Stimulated activated CD4-positive, alpha-beta T cell treated with anti-CD3 and anti-CD28 coated beads, Interleukin-4, amount 100 ng/mL, for 1 hour (primary cell): Measurements from ENCODE around the gene ALDH8A1.
A peak's percentile ranks its signal among the peaks of the same experiment; 100 is the strongest.
"Not testable (repeated sequence)": the region's sequence is repeated elsewhere in the genome, so short reads cannot be mapped to it uniquely, and the experiment has no call there.

ENCODE experiments used
- DNase-seq: peaks from one replicate; pipeline ENCODE4 v3.0.0-alpha.2; 2020

The ALDH8A1 gene

GRCh38 chr6:134909701-134910592, 40.0 kb downstream of the ALDH8A1 start:
- DNase-seq: no peak

DNA sequence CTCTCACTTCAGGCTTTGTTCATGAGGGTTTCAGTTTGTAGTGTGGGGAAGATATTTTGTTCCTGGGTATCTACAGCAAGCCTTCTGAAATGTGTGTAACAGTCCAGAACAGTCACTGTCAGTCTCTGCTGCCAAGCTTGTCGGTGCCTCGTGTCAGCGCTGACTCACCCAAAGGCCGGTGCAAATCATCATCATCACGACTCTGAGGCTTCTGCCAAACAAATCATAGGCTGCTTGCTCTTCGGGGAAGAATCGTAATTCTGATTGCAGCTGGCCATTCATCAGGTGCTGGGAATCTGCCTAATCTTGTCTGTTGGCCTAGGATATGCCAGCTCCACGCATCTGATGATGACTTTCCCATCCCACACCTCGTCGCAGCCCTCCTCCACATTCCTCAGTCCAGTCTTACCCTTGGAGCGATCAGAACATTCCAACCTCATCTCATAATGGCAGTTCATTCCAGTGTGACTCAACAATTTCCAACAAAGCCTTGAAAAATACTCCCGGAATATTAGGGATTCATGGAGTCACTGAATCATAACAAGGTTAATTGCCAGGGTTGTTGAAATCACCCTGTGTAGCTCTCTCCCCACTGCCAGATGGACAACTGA, 40.9 kb downstream of the ALDH8A1 start:
- no peak for DNase-seq

- DNase-seq: not testable (repeated sequence)
These were observed 45.2 kb downstream of the ALDH8A1 start for GRCh38 chr6:134904731-134905130.

DNA sequence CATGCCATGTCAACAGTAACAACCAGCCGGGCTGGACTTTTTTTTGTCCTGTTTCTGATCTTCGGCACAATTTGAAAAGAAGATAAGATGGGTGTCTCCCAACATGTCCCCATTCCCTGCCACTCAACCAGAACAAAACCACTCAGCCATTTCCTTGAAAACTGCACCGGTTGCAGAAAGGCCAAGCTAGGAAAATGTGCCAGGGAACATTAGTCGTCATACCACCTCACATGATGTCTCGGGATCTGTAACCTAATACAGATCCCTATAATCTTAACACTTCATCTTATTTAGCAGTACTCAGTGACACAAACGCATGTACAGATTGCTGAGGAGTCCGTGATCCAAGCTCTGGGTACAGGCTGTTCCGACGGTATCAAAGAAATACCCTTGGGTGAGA, 46.5 kb downstream of the ALDH8A1 start:
- DNase-seq: no peak

DNA sequence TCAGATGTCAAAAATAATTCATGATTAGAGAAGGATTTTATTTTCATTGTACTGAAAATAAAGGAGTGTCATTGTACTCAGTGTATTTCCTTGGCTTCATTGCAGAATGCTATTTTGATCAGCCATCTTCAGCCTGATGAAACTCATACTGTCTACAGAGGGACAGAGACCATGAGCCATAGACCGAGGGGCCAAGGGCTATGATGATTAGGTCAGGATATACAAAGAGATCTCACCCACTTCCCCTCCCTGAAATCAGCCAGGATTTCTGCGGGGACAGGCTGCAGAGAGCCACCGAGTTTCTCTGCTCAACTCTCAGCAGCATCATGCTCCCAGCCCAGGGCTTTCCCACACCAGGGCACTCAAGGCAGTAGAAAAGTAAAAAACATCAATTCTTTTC, 47.0 kb downstream of the ALDH8A1 start:
- no peak for DNase-seq

- no peak for DNase-seq
These were observed 47.6 kb downstream of the ALDH8A1 start for GRCh38 chr6:134902074-134902861.

- DNase-seq: no peak
These were observed 51.3 kb downstream of the ALDH8A1 start for GRCh38 chr6:134898575-134898974.

DNA sequence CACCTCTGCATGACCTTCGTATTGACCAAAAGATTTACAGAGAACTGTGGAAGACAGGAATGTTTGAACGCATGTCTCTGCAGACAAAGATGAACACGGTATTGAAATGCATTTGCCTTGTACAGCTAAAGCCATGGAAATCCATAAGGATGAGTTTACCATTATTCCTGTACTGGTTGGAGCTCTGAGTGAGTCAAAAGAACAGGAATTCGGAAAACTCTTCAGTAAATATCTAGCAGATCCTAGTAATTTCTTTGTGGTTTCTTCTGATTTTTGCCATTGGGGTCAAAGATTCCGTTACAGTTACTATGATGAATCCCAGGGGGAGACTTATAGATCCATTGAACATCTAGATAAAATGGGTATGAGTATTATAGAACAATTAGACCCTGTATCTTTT, 51.7 kb downstream of the ALDH8A1 start:
- not testable (repeated sequence) for DNase-seq

- DNase-seq: no peak
These were observed 53.0 kb downstream of the ALDH8A1 start for GRCh38 chr6:134896910-134897309.

DNA sequence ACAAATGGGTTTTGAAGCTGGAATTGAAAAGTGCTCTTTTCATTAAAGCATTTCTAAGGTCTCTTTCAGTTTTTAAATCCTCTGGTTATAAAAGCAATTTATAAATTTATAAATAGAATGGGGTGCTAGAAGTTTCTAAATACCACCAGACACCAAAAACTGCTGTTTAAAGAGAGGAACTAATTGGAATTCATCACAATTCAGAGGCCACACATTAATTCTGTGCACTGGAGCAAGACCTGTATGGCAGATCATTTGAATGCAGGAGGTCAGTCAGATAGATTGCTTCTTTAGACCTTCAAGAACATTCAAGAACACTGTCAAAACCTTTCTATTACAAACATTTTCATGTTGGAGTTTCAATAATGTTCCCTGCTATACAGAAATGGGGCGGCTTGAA, 55.1 kb downstream of the ALDH8A1 start:
- no peak for DNase-seq

DNA sequence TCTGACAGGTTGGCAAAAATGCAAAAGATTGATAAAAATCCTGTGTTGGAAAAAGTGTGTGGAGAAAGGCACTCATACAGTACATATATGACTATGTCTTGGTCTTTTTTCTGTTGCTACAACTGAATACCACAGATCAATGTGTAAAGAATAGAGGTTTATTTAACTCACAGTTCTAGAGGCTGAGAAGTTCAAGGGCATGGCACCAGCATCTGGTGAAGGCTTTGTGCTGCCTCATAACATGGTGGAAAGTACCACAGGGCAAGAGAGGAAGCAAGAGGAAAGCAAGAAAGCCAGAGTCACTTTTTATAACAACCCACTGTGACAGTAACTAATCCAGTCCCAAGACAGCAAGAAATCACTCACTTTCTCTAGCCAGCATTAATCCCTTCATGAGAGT, 57.5 kb downstream of the ALDH8A1 start:
- DNase-seq: no peak

DNA sequence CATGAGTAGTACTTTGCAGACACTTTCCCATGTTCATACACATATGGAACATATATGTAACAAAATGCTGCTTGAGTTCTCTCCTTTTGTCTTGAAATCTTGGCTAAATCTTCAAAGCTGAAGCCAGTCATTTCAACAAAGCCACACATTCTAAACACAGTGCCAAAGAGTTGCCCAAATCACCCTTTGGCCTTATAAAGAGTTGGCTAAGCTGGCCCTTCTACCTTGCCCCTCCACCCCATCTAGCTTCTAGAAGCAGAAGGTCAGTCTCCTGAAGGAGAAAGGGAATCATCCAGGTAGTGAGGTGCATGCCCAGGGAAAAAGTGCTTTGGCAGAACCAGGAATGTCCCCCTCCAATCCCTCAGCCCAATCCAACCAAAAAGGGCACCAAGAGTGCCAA, 58.3 kb downstream of the ALDH8A1 start:
- no peak for DNase-seq

GRCh38 chr6:134888316-134888715, 61.6 kb downstream of the ALDH8A1 start:
- no peak for DNase-seq

DNA sequence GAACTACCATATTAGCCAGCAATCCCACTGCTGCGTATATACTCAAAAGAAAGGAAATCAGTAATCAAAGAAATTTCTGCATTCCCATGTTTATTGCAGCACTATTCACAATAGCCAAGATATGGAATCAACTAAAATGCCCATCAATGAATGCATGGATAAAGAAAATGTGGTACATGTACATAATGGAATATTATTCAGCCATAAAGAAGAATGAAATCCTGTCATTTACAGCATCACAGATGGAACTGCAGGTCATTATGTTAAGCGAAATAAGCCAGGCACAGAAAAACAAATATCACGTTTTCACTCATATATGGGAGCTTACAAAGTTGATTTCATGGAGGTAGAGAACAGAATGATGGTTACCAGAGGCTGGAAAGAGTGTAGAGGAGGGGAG, 65.1 kb downstream of the ALDH8A1 start:
- no peak for DNase-seq

GRCh38 chr6:134883314-134883713, 66.6 kb downstream of the ALDH8A1 start:
- no peak for DNase-seq

GRCh38 chr6:134882426-134883038, 67.4 kb downstream of the ALDH8A1 start:
- peak; percentile 27 for DNase-seq

DNA sequence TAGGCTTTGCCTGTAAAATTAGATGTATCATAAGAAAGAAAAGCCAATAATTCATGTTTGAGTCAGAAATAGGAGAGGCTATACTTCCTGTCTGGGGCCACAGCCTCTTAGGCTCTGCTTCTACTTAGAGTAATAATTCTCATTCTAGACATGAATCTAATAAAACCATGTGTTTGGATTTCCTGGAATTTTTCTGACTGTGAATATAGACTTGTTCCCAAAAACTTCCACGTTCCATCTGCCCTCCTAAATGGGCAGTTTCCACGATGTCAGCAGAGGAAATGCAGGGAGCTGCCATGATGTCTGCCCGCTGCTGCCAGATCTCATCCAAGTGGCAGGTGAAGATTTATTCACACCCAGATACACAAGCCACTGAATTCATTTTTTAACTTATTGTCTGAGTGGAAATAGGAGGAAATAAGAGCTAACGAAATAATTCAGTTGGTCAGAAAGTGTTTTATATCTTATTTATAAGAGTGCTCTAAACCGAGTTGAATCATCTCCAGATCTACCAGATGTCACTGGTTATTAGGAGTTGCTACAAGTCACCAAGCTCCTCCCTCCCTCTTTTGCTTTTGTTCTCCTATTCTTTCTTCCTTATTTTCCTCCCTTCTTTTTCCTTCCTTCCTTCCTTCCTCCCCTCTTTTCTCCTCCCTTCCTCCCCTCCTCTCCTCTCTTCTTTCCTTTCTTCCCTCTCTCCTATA, 69.3 kb downstream of the ALDH8A1 start:
- DNase-seq: no peak

- DNase-seq: no peak
These were observed 71.8 kb downstream of the ALDH8A1 start for GRCh38 chr6:134878136-134878535.

DNA sequence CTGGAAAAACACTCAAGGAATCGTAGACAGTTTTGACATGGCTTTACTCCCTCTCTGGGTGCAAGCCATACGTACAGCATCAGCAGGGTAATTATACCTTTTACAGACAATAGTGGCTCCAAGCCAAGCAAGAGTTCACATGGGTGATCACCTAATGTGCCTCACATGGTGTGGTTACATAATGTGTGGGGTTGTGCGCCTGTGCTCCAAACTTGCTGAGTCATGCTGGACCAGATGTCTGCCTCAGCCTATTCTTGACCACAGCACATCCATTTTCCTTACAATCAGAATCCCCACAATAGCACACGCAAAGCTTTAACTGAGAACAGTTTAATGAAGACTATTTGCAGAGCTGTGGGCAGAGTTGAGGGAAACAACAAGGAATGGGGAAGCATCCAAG, 74.5 kb downstream of the ALDH8A1 start:
- no peak for DNase-seq

GRCh38 chr6:134873500-134874388, 76.2 kb downstream of the ALDH8A1 start:
- no peak for DNase-seq
